ENCODE results near the gene ACTRT2.

The ACTRT2 gene

GRCh38 chr1:3016641-3017439 is 4.4 kb upstream of the ACTRT2 start:
- TF ChIP-seq, protein P1, sequence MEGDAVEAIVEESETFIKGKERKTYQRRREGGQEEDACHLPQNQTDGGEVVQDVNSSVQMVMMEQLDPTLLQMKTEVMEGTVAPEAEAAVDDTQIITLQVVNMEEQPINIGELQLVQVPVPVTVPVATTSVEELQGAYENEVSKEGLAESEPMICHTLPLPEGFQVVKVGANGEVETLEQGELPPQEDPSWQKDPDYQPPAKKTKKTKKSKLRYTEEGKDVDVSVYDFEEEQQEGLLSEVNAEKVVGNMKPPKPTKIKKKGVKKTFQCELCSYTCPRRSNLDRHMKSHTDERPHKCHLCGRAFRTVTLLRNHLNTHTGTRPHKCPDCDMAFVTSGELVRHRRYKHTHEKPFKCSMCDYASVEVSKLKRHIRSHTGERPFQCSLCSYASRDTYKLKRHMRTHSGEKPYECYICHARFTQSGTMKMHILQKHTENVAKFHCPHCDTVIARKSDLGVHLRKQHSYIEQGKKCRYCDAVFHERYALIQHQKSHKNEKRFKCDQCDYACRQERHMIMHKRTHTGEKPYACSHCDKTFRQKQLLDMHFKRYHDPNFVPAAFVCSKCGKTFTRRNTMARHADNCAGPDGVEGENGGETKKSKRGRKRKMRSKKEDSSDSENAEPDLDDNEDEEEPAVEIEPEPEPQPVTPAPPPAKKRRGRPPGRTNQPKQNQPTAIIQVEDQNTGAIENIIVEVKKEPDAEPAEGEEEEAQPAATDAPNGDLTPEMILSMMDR (IDR thresholded peaks at IDR 0.05): no peak
- H3K27ac ChIP-seq: no peak overlapping the region
- H3K27me3 ChIP-seq: peaks cover 19% of the 10 kb centered on the region
- H3K36me3 ChIP-seq: no peaks in the 10 kb centered on the region
- no peak overlapping the region for H3K4me3 ChIP-seq (ENCODE audit: low read depth in 1 of 2, low read length in 1 of 2)
- no peaks in the 10 kb centered on the region for H3K9me3 ChIP-seq
- H3K4me1 ChIP-seq (ENCODE audit: control insufficient read depth in 1 of 2, insufficient read depth in 1 of 2, low read depth in 1 of 2, low read length in 1 of 2): no peaks in the 10 kb centered on the region

DNA sequence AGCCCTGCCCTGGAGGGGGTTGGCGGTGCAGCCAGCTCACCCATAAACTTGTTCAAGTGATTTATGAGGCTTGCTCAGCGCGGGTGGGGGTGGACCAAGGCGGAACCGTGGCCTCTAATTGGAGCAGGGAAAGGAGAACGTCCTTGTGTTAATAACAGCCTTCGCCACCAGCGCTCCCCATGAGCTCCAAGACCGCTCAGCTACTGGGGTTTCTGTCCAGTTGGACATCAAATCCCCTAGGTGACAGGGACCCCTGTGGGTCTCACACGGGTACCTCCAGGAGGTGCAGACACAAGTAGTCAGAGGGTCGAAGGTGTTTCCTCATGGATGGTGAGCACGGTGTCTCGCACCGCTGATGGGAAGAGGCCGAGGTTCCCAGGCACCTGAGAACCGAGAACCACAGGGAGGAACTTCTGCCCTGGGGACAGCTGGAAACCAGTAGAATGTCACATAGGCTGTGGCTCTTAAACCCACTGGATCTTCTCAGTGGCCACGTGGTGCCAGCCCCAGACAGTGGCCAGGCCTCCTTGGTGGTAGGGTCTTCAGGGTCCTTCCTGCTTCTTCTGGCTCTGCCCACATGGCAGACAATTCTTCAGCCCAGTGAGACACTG is 3.7 kb upstream of the ACTRT2 start:
- Histone ChIP-seq H3K4me1 (ENCODE audit: control insufficient read depth in 1 of 2, insufficient read depth in 1 of 2, low read depth in 1 of 2, low read length in 1 of 2) (no peaks in the 10 kb centered on the region), H3K4me3 (ENCODE audit: low read depth in 1 of 2, low read length in 1 of 2) (no peak overlapping the region), H3K36me3 (no peaks in the 10 kb centered on the region), H3K27ac (no peak overlapping the region), H3K27me3 (peaks cover 13% of the 10 kb centered on the region), H3K9me3 (no peaks in the 10 kb centered on the region)
- TF ChIP-seq, protein P1 (IDR thresholded peaks at IDR 0.05): no peak

DNA sequence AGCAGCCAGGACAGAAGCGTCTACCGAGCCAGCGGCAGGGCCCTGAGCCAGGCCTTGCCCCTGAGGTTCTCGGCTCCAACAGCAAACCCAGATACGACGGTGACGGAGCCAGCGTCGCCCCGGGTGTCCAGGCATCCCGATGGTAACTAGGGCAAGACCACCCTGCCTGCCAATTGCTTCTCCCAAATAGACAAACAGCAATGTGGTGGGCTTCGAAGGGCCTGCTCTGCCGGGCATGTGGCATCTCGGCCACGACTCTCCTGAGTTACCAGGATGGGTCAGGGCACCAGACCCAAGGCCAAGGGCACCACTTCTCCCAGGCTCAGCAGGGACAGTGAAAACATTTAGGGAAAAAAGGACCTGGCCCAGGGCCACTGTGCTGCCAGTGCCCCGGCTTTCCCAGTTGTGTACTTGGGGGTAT is 3.2 kb upstream of the ACTRT2 start:
- Histone ChIP-seq H3K9me3 (no peaks in the 10 kb centered on the region), H3K4me1 (ENCODE audit: control insufficient read depth in 1 of 2, insufficient read depth in 1 of 2, low read depth in 1 of 2, low read length in 1 of 2) (no peaks in the 10 kb centered on the region), H3K27me3 (peaks cover 8% of the 10 kb centered on the region), H3K27ac (no peak overlapping the region), H3K4me3 (ENCODE audit: low read depth in 1 of 2, low read length in 1 of 2) (no peak overlapping the region), H3K36me3 (no peaks in the 10 kb centered on the region)
- TF ChIP-seq, protein P1 (IDR thresholded peaks at IDR 0.05): no peak

- Histone ChIP-seq H3K4me1 (ENCODE audit: control insufficient read depth in 1 of 2, insufficient read depth in 1 of 2, low read depth in 1 of 2, low read length in 1 of 2) (no peaks in the 10 kb centered on the region), H3K4me3 (ENCODE audit: low read depth in 1 of 2, low read length in 1 of 2) (no peak overlapping the region), H3K9me3 (no peaks in the 10 kb centered on the region), H3K36me3 (no peaks in the 10 kb centered on the region), H3K27me3 (peaks cover 3% of the 10 kb centered on the region), H3K27ac (no peak overlapping the region)
- TF ChIP-seq, protein P1 (IDR thresholded peaks at IDR 0.05): no peak
Observed at GRCh38 chr1:3018576-3018975, 2.7 kb upstream of the ACTRT2 start.

GRCh38 chr1:3019007-3019515 is 2.2 kb upstream of the ACTRT2 start:
- TF ChIP-seq, protein P1 (IDR thresholded peaks at IDR 0.05): no peak
- no peak overlapping the region for H3K4me3 ChIP-seq (ENCODE audit: low read depth in 1 of 2, low read length in 1 of 2)
- H3K27me3 ChIP-seq: no peaks in the 10 kb centered on the region
- H3K36me3 ChIP-seq: no peaks in the 10 kb centered on the region
- no peak overlapping the region for H3K27ac ChIP-seq
- H3K4me1 ChIP-seq (ENCODE audit: control insufficient read depth in 1 of 2, insufficient read depth in 1 of 2, low read depth in 1 of 2, low read length in 1 of 2): no peaks in the 10 kb centered on the region
- H3K9me3 ChIP-seq: no peaks in the 10 kb centered on the region

All from neutrophil (primary cell).